NK-92 (cell line): ENCODE data around the gene CDC42EP1.
"Not testable (repeated sequence)": the region's sequence is repeated elsewhere in the genome, so short reads cannot be mapped to it uniquely, and the experiment has no call there.

Experiments used
- DNase-seq: peaks from one replicate; lab custom pipeline; 2025; ENCODE audit not compliant: unreplicated experiment; lab: John Stamatoyannopoulos, UW

Gene CDC42EP1

GRCh38 chr22:37609240-37610152 lies 49.2 kb downstream of the CDC42EP1 start:
- no peak for DNase-seq

- DNase-seq = not testable (repeated sequence)
Measured at GRCh38 chr22:37610153-37610475, 49.8 kb downstream of the CDC42EP1 start.

GRCh38 chr22:37610480-37611129 lies 50.3 kb downstream of the CDC42EP1 start:
- no peak for DNase-seq

- no peak for DNase-seq
Measured at GRCh38 chr22:37611207-37611606, 50.9 kb downstream of the CDC42EP1 start.

- no peak for DNase-seq
Measured at GRCh38 chr22:37616201-37617083, 56.2 kb downstream of the CDC42EP1 start.

GRCh38 chr22:37617431-37617830 lies 57.2 kb downstream of the CDC42EP1 start:
- DNase-seq = no peak

GRCh38 chr22:37618072-37618656 lies 57.9 kb downstream of the CDC42EP1 start:
- no peak for DNase-seq

GRCh38 chr22:37618674-37619073 lies 58.4 kb downstream of the CDC42EP1 start:
- no peak for DNase-seq
